ENCODE measurements around the gene MAOA.

MAOA gene

GRCh38 chrX:43676971-43677572 is 21.0 kb downstream of the MAOA start:
- peak; percentile 17 for DNase-seq (ENCODE audit: extremely low spot score)
- TF ChIP-seq HDGF (IDR thresholded peaks at IDR 0.05; ENCODE audit: borderline replicate concordance), result no peak
- no peak for TF ChIP-seq ARNT (IDR thresholded peaks at IDR 0.05)
- no peak for TF ChIP-seq SP1 (IDR thresholded peaks at IDR 0.05)
- no peak for TF ChIP-seq BHLHE40 (IDR thresholded peaks at IDR 0.05; ENCODE audit: borderline replicate concordance)
- TF ChIP-seq FOXK2 (IDR thresholded peaks at IDR 0.05), result no peak
- TF ChIP-seq FOXM1 (IDR thresholded peaks at IDR 0.05; ENCODE audit: borderline replicate concordance), result no peak
- no peak for TF ChIP-seq CTBP1 (IDR thresholded peaks at IDR 0.05; ENCODE audit: borderline replicate concordance)
- TF ChIP-seq ZNF384 (IDR thresholded peaks at IDR 0.05), result no peak
- TF ChIP-seq FOXA1 (IDR thresholded peaks at IDR 0.05), result no peak
- no peak for TF ChIP-seq NFRKB (IDR thresholded peaks at IDR 0.05)
- TF ChIP-seq L3MBTL2 (conservative IDR thresholded peaks at IDR 0.05), result no peak
- TF ChIP-seq, protein P1, sequence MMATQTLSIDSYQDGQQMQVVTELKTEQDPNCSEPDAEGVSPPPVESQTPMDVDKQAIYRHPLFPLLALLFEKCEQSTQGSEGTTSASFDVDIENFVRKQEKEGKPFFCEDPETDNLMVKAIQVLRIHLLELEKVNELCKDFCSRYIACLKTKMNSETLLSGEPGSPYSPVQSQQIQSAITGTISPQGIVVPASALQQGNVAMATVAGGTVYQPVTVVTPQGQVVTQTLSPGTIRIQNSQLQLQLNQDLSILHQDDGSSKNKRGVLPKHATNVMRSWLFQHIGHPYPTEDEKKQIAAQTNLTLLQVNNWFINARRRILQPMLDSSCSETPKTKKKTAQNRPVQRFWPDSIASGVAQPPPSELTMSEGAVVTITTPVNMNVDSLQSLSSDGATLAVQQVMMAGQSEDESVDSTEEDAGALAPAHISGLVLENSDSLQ (IDR thresholded peaks at IDR 0.05), result no peak
- TF ChIP-seq SUZ12 (IDR thresholded peaks at IDR 0.05), result no peak
- no peak for TF ChIP-seq TARDBP (IDR thresholded peaks at IDR 0.05)
- no peak for TF ChIP-seq ELF4 (IDR thresholded peaks at IDR 0.05)
- no peak for TF ChIP-seq LEF1 (IDR thresholded peaks at IDR 0.05; ENCODE audit: borderline replicate concordance)
- ChIA-PET POLR2A (no interaction called here), CTCF (no interaction called here)

DNA sequence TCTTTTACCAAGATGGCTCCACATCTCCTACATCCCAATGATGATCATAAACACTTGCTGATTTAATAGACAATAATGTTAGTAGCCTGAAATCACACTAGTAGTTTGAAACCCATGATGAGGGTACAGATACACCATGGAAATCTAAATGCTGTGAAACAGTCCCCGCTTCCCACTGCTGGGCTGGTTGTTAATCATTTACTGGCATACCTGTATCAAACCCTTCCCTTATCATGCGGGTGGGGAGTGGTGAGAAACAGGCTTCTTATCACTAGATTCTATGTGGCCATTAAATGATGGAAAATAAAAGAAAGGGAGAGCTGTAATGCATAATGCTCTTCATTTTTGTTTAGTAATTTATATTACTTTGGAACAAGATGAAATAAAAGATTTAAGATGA is 21.9 kb downstream of the MAOA start:
- ChIA-PET CTCF (no interaction called here), POLR2A (no interaction called here)
- DNase-seq (ENCODE audit: extremely low spot score), result no peak
- TF ChIP-seq LEF1 (IDR thresholded peaks at IDR 0.05; ENCODE audit: borderline replicate concordance), result no peak
- no peak for TF ChIP-seq FOXM1 (IDR thresholded peaks at IDR 0.05; ENCODE audit: borderline replicate concordance)
- TF ChIP-seq, protein P1 (IDR thresholded peaks at IDR 0.05), result no peak
- no peak for TF ChIP-seq HDGF (IDR thresholded peaks at IDR 0.05; ENCODE audit: borderline replicate concordance)

GRCh38 chrX:43679058-43679457 is 23.0 kb downstream of the MAOA start:
- CTCF ChIA-PET, result no interaction called here
- POLR2A ChIA-PET, result no interaction called here
- TF ChIP-seq ZNF384 (IDR thresholded peaks at IDR 0.05) (no peak), TARDBP (IDR thresholded peaks at IDR 0.05) (no peak), FOXK2 (IDR thresholded peaks at IDR 0.05) (no peak), NFRKB (IDR thresholded peaks at IDR 0.05) (no peak), ELF4 (IDR thresholded peaks at IDR 0.05) (no peak), BHLHE40 (IDR thresholded peaks at IDR 0.05; ENCODE audit: borderline replicate concordance) (no peak), HDGF (IDR thresholded peaks at IDR 0.05; ENCODE audit: borderline replicate concordance) (no peak), FOXM1 (IDR thresholded peaks at IDR 0.05; ENCODE audit: borderline replicate concordance) (no peak)
- DNase-seq (ENCODE audit: extremely low spot score), result no peak

GRCh38 chrX:43679778-43680177 is 23.7 kb downstream of the MAOA start:
- CTCF ChIA-PET, result no interaction called here
- TF ChIP-seq NFRKB (IDR thresholded peaks at IDR 0.05), result no peak
- TF ChIP-seq ELF4 (IDR thresholded peaks at IDR 0.05), result no peak
- TF ChIP-seq SP1 (IDR thresholded peaks at IDR 0.05), result no peak
- no peak for TF ChIP-seq ARNT (IDR thresholded peaks at IDR 0.05)
- no peak for TF ChIP-seq FOXK2 (IDR thresholded peaks at IDR 0.05)
- TF ChIP-seq ZNF384 (IDR thresholded peaks at IDR 0.05), result no peak
- no peak for TF ChIP-seq FOXA1 (IDR thresholded peaks at IDR 0.05)
- TF ChIP-seq, protein P1 (IDR thresholded peaks at IDR 0.05), result no peak
- no peak for TF ChIP-seq LEF1 (IDR thresholded peaks at IDR 0.05; ENCODE audit: borderline replicate concordance)
- TF ChIP-seq BHLHE40 (IDR thresholded peaks at IDR 0.05; ENCODE audit: borderline replicate concordance), result no peak
- TF ChIP-seq HDGF (IDR thresholded peaks at IDR 0.05; ENCODE audit: borderline replicate concordance), result no peak
- no peak for TF ChIP-seq SUZ12 (IDR thresholded peaks at IDR 0.05)
- no peak for TF ChIP-seq FOXM1 (IDR thresholded peaks at IDR 0.05; ENCODE audit: borderline replicate concordance)
- TF ChIP-seq L3MBTL2 (conservative IDR thresholded peaks at IDR 0.05), result no peak
- TF ChIP-seq TARDBP (IDR thresholded peaks at IDR 0.05), result no peak
- TF ChIP-seq CTBP1 (IDR thresholded peaks at IDR 0.05; ENCODE audit: borderline replicate concordance), result no peak
- DNase-seq (ENCODE audit: extremely low spot score), result no peak

GRCh38 chrX:43682726-43683125 is 26.6 kb downstream of the MAOA start:
- DNase-seq (ENCODE audit: extremely low spot score), result no peak
- CTCF ChIA-PET, result no interaction called here
- TF ChIP-seq ELF4 (IDR thresholded peaks at IDR 0.05), result no peak
- TF ChIP-seq SP1 (IDR thresholded peaks at IDR 0.05), result no peak
- no peak for TF ChIP-seq FOXA1 (IDR thresholded peaks at IDR 0.05)
- TF ChIP-seq SUZ12 (IDR thresholded peaks at IDR 0.05), result no peak
- no peak for TF ChIP-seq ZNF384 (IDR thresholded peaks at IDR 0.05)
- TF ChIP-seq, protein P1 (IDR thresholded peaks at IDR 0.05), result no peak
- POLR2A ChIA-PET, result no interaction called here

More at GRCh38 chrX:43679778-43680177, 23.7 kb downstream of the MAOA start:
- POLR2A ChIA-PET, result no interaction called here

GRCh38 chrX:43685221-43685620 is 29.1 kb downstream of the MAOA start:
- DNase-seq (ENCODE audit: extremely low spot score), result no peak
- POLR2A ChIA-PET, result no interaction called here
- CTCF ChIA-PET, result no interaction called here
- TF ChIP-seq BHLHE40 (IDR thresholded peaks at IDR 0.05; ENCODE audit: borderline replicate concordance), result no peak
- TF ChIP-seq FOXA1 (IDR thresholded peaks at IDR 0.05), result no peak
- no peak for TF ChIP-seq ELF4 (IDR thresholded peaks at IDR 0.05)
- TF ChIP-seq SP1 (IDR thresholded peaks at IDR 0.05), result no peak
- no peak for TF ChIP-seq HDGF (IDR thresholded peaks at IDR 0.05; ENCODE audit: borderline replicate concordance)
- no peak for TF ChIP-seq ARNT (IDR thresholded peaks at IDR 0.05)
- no peak for TF ChIP-seq ZNF384 (IDR thresholded peaks at IDR 0.05)
- TF ChIP-seq NFRKB (IDR thresholded peaks at IDR 0.05), result no peak
- TF ChIP-seq SUZ12 (IDR thresholded peaks at IDR 0.05), result no peak

Measured in HEK293T (cell line).